ENCODE measurements around the gene WRAP53.

Gene WRAP53

GRCh38 chr17:7747635-7748071, 59.4 kb downstream of the WRAP53 start:
- no peak for DNase-seq

- DNase-seq: no peak
These were observed 59.9 kb downstream of the WRAP53 start for GRCh38 chr17:7748076-7748775.

GRCh38 chr17:7750321-7750821, 62.1 kb downstream of the WRAP53 start:
- DNase-seq: no peak
